K562 (cell line): ENCODE results near the gene COL21A1. TPM values are rescaled to one million over a fixed set of nuclear protein-coding genes. Genes with fewer than 3 reads are reported as not detected.

Experiments
- ATAC-seq: fragments of 200-7000 bp; cut with Tn5 transposase; 3 replicates; pipeline ENCODE4 v1.9.1; 2020; ENCODE audit warnings: moderate library complexity
- BruUV-seq: library from RNA; stranded (reverse); fragments of 400-500 nt; replicated peaks from 2 replicates; lab custom pipeline; 2021; lab: Mats Ljungman, UMichigan
- CTCF ChIA-PET: fragments of 300-600 bp; formaldehyde crosslinking; extraction: SDS; loops from one replicate; lab custom pipeline; 2021; ENCODE audit warnings: low intra/inter-chr PET ratio; lab: Yijun Ruan, JAX
- POLR2A ChIA-PET: fragments of 300-600, 350-650 bp; sonication (Branson Sonifier 250); formaldehyde crosslinking; extraction: SDS; loops from one replicate; lab custom pipeline; 2021; ENCODE audit warnings: antibody characterized with exemption, inconsistent platforms; lab: Yijun Ruan, JAX
- DNase-seq, 4 experiments: peaks; one replicate each; pipeline versions ENCODE4 v3.0.0 to v3.0.0-alpha.2; 2011 to 2018; ENCODE audit warnings: low spot score in 3 of 4, mixed read lengths in 3 of 4; ENCODE audit errors: extremely low read depth in 1 of 4
- FAIRE-seq: peaks from 2 replicates; lab custom pipeline; 2011; peaks lifted over from hg19 to GRCh38; lab: Jason Lieb, UNC
- H2AFZ ChIP-seq: 2 replicates; pipeline ENCODE4 v1.6.0; 2011; ENCODE audit warnings: low read depth, low read length, control low read depth, inconsistent platforms
- H3K27ac ChIP-seq: fragments of 200-600 bp; 3 replicates; pipeline ENCODE4 v1.8.0; 2011; ENCODE audit warnings: low read depth, mild to moderate bottlenecking, control low read depth, inconsistent platforms, low read length, moderate library complexity, mixed read lengths; ENCODE audit errors: extremely low read depth
- H3K27me3 ChIP-seq, 2 experiments: fragments of 300-600 bp in 1 of 2; 2 replicates in 1 of 2; 3 replicates in 1 of 2; pipeline versions ENCODE4 v1.6.0 to v1.8.0; 2011; ENCODE audit warnings: inconsistent platforms in 2 of 2, low read length in 2 of 2, mild to moderate bottlenecking in 1 of 2, mixed read lengths in 1 of 2, moderate library complexity in 1 of 2; ENCODE audit not compliant: control insufficient read depth in 2 of 2, insufficient read depth in 2 of 2
- H3K36me3 ChIP-seq: fragments of 300-600 bp; 3 replicates; pipeline ENCODE4 v1.8.0; 2011; ENCODE audit warnings: mild to moderate bottlenecking, low read length, inconsistent platforms; ENCODE audit not compliant: control insufficient read depth, insufficient read depth
- H3K4me1 ChIP-seq, 2 experiments: fragments of 200-600 bp in 1 of 2; replicated peaks in 1 of 2; 2 replicates in 1 of 2; 3 replicates in 1 of 2; pipeline versions ENCODE4 v1.5.1 to v1.8.0; 2011; ENCODE audit warnings: inconsistent platforms in 2 of 2, low read length in 2 of 2, mild to moderate bottlenecking in 1 of 2, mixed read lengths in 1 of 2, moderate library complexity in 1 of 2; ENCODE audit not compliant: control insufficient read depth in 2 of 2, insufficient read depth in 2 of 2
- H3K4me2 ChIP-seq: 2 replicates; pipeline ENCODE4 v1.6.1; 2011; ENCODE audit warnings: low read length, control low read depth, inconsistent platforms, mixed read lengths; ENCODE audit not compliant: insufficient read depth
- H3K4me3 ChIP-seq: fragments of 200-600 bp; sonication (generic), shearing (Covaris generic); 2 replicates; pipeline ENCODE4 v1.5.1; 2016; ENCODE audit warnings: control low read depth, inconsistent platforms
- H3K79me2 ChIP-seq: fragments of 200-600 bp; 3 replicates; pipeline ENCODE4 v1.8.0; 2011; ENCODE audit warnings: low read length, inconsistent platforms; ENCODE audit not compliant: control insufficient read depth, insufficient read depth
- H3K9ac ChIP-seq, 2 experiments: 2 replicates each; pipeline versions ENCODE4 v1.6.0 to v1.6.1; 2011; ENCODE audit warnings: low read depth in 2 of 2, low read length in 2 of 2, control low read depth in 1 of 2, inconsistent platforms in 1 of 2, mild to moderate bottlenecking in 1 of 2, mixed read lengths in 1 of 2; ENCODE audit not compliant: insufficient read depth in 1 of 2
- H3K9me1 ChIP-seq: one replicate; pipeline ENCODE4 v1.6.0; 2011; ENCODE audit warnings: inconsistent platforms, mild to moderate bottlenecking, low read length, moderate library complexity; ENCODE audit not compliant: control insufficient read depth, insufficient read depth
- H3K9me3 ChIP-seq: replicated peaks from 2 replicates; pipeline ENCODE4 v1.5.1; 2011; ENCODE audit warnings: low read depth, low read length, inconsistent platforms; ENCODE audit not compliant: control insufficient read depth, insufficient read depth
- H4K20me1 ChIP-seq: replicated peaks from 2 replicates; pipeline ENCODE4 v1.6.1; 2011; ENCODE audit warnings: low read length, inconsistent platforms, mixed read lengths; ENCODE audit not compliant: control insufficient read depth, insufficient read depth
- BRF1 ChIP-seq: IDR thresholded peaks from 3 replicates; pipeline ENCODE4 v1.6.1; 2011; ENCODE audit warnings: borderline replicate concordance, mild to moderate bottlenecking; ENCODE audit not compliant: insufficient read length; ENCODE audit errors: extremely low read depth
- CAMTA2 ChIP-seq: fragments of 250-450 bp; sonication (Bioruptor Pico); conservative IDR thresholded peaks from 2 replicates; pipeline ENCODE4 v1.5.1; 2022
- CC2D1A ChIP-seq: fragments of 450-650 bp; IDR thresholded peaks from 2 replicates; pipeline ENCODE4 v1.6.1; 2017; ENCODE audit warnings: mild to moderate bottlenecking
- COPS2 ChIP-seq: fragments of 450-650 bp; conservative IDR thresholded peaks from 2 replicates; pipeline ENCODE4 v1.6.1; 2016; ENCODE audit warnings: mild to moderate bottlenecking, moderate library complexity
- CREM ChIP-seq: IDR thresholded peaks from 2 replicates; pipeline ENCODE4 v1.6.1; 2014; ENCODE audit warnings: antibody characterized with exemption, low read depth
- DDX20 ChIP-seq: fragments of 450-650 bp; IDR thresholded peaks from 2 replicates; pipeline ENCODE4 v1.6.1; 2016; ENCODE audit warnings: missing genetic modification characterization, low read depth, mild to moderate bottlenecking, missing compliant biosample characterization, moderate library complexity
- EGR1 ChIP-seq: fragments of 450-650 bp; conservative IDR thresholded peaks from 2 replicates; pipeline ENCODE4 v1.6.1; 2017; ENCODE audit warnings: mild to moderate bottlenecking
- ELK3 ChIP-seq: fragments of 450-650 bp; formaldehyde crosslinking; IDR thresholded peaks from 2 replicates; pipeline ENCODE4 v1.4.0; 2020; ENCODE audit warnings: mild to moderate bottlenecking
- HDAC2 ChIP-seq: fragments of 450-650 bp; IDR thresholded peaks from 2 replicates; pipeline ENCODE4 v1.6.1; 2016; ENCODE audit warnings: mild to moderate bottlenecking
- MCM7 ChIP-seq, 2 experiments: fragments of 450-650 bp; IDR thresholded peaks; 2 replicates each; pipeline ENCODE4 v1.6.1; 2016 to 2018
- PHB ChIP-seq: fragments of 250-450 bp; sonication (Bioruptor Pico); IDR thresholded peaks from 2 replicates; pipeline ENCODE4 v1.5.0; 2021
- POLR2AphosphoS2 ChIP-seq: IDR thresholded peaks from 2 replicates; pipeline ENCODE4 v1.6.1; 2012; ENCODE audit warnings: low read length, improper control_type of control experiment
- STAT5B ChIP-seq: fragments of 250-450 bp; sonication (Bioruptor Pico); IDR thresholded peaks from 2 replicates; pipeline ENCODE4 v1.8.0; 2021; ENCODE audit warnings: mild to moderate bottlenecking, inconsistent platforms
- TARDBP ChIP-seq: fragments of 450-650 bp; IDR thresholded peaks from 2 replicates; pipeline ENCODE4 v1.6.1; 2016
- TCF7L2 ChIP-seq: fragments of 150-350 bp; IDR thresholded peaks from 2 replicates; pipeline ENCODE4 v1.6.1; 2016; ENCODE audit warnings: low read depth, mild to moderate bottlenecking, low read length, moderate library complexity
- ZBTB8A ChIP-seq: fragments of 450-650 bp; IDR thresholded peaks from 2 replicates; pipeline ENCODE4 v1.6.1; 2018; ENCODE audit warnings: mild to moderate bottlenecking, moderate library complexity; ENCODE audit not compliant: partially characterized antibody
- ZNF12 ChIP-seq: sonication (generic); formaldehyde crosslinking; IDR thresholded peaks from 2 replicates; pipeline ENCODE4 v1.4.0; 2020; ENCODE audit warnings: mild to moderate bottlenecking, missing genetic modification reagents
- ZSCAN32 ChIP-seq: fragments of 450-650 bp; formaldehyde crosslinking; IDR thresholded peaks from 2 replicates; pipeline ENCODE4 v1.4.0; 2020; ENCODE audit warnings: mild to moderate bottlenecking, moderate library complexity
- WGBS: fragments of 100-300 bp; shearing (Covaris generic); methylation state at CpG from one replicate; pipeline ENCODE4 v1.1.6; 2016; ENCODE audit warnings: low coverage, mixed read lengths; ENCODE audit not compliant: insufficient coverage; ENCODE audit errors: missing lambda C conversion rate; 5-methylcytosine and 5-hydroxymethylcytosine counted together
- in situ Hi-C: fragments of 300-500 bp; cut with MboI; formaldehyde crosslinking; loops from 4 replicates; pipeline ENCODE4 v1.15.0; 2018; ENCODE audit warnings: inconsistent platforms, mixed read lengths
- intact Hi-C: fragments of 100-400 bp; cut with micrococcal nuclease; formaldehyde crosslinking; loops from 2 replicates; pipeline ENCODE4 v1.14.2; 2022
- polyA plus RNA-seq, 8 experiments: library from polyadenylated mRNA; depleted of rRNA in 4 of 8; stranded (reverse) in 5 of 8; unstranded in 3 of 8; fragments of >200 nt; fragmentation: Nextera tagmentation in 2 of 8; fragmentation: Illumina TruSeq in 1 of 8; extraction: Ambion mirVana in 2 of 8; extraction: Trizol in 1 of 8; gene quantifications; 2 replicates each; pipeline versions ENCODE4 v1.2.1 to v1.2.3, GENCODE V29; 2011 to 2014; ENCODE audit warnings: inconsistent platforms in 1 of 8, missing spikeins in 1 of 8
- total RNA-seq, 7 experiments: library from RNA; depleted of rRNA in 6 of 7; stranded (reverse); fragments of >200 nt in 6 of 7; fragmentation: Illumina TruSeq in 2 of 7; extraction: Trizol in 2 of 7; gene quantifications; 2 replicates each; pipeline versions ENCODE4 v1.2.1 to v1.2.3, GENCODE V29; 2011 to 2021; ENCODE audit warnings: low replicate concordance in 1 of 7

Gene COL21A1
- total and polyA plus RNA-seq, 9 of the 15 experiments (the other 6 are each of a cell fraction or from before 2014, with no cell fraction given), result 0.03 to 0.76 (median 0.25) TPM

- no peak for FAIRE-seq
- POLR2A ChIA-PET, result no interaction called here
These were observed 12.1 kb downstream of the COL21A1 start for GRCh38 chr6:56235245-56235644.

More at GRCh38 chr6:56235245-56235644, 12.1 kb downstream of the COL21A1 start:
- WGBS, result 0% methylated on average over 1 of the region's 1 CpG
- no peak overlapping the region for H3K4me3 ChIP-seq
- no peak overlapping the region for H3K27ac ChIP-seq
- no peaks in the 10 kb centered on the region for H3K27me3 ChIP-seq
- in situ Hi-C loops, result no loop called here
- intact Hi-C loops, result no loop called here
- H3K79me2 ChIP-seq, result no peaks in the 10 kb centered on the region
- DNase-seq, result no peak
- no peak overlapping the region for H3K4me2 ChIP-seq
- no peak for ATAC-seq
- CTCF ChIA-PET, result no interaction called here
- TF ChIP-seq ZBTB8A, result no peak
- TF ChIP-seq TARDBP, result no peak
- no peak for TF ChIP-seq ELK3 (CRISPR knock-in tag)
- TF ChIP-seq DDX20 (tag), result no peak
- TF ChIP-seq BRF1, result no peak
- TF ChIP-seq POLR2AphosphoS2, result no peak
- TF ChIP-seq COPS2, result no peak
- no peak for TF ChIP-seq PHB (CRISPR knock-in tag)
- no peak for TF ChIP-seq ZSCAN32 (CRISPR knock-in tag)
- no peak for TF ChIP-seq CREM
- TF ChIP-seq ZNF12, result no peak
- no peak for TF ChIP-seq CC2D1A
- no peak for TF ChIP-seq TCF7L2
- TF ChIP-seq CAMTA2 (CRISPR knock-in tag), result no peak
- no peak for TF ChIP-seq MCM7 (IDR thresholded peaks at IDR 0.05)
- no peak for TF ChIP-seq EGR1
- no peak for TF ChIP-seq HDAC2
- TF ChIP-seq STAT5B (CRISPR knock-in tag), result no peak
- no peaks in the 10 kb centered on the region for H3K9me3 ChIP-seq
- H4K20me1 ChIP-seq, result no peaks in the 10 kb centered on the region
- H3K36me3 ChIP-seq, result no peaks in the 10 kb centered on the region
- H3K9ac ChIP-seq, result no peak overlapping the region
- H2AFZ ChIP-seq, result no peak overlapping the region
- H3K9me1 ChIP-seq, result no peaks in the 10 kb centered on the region
- H3K4me1 ChIP-seq, result no peaks in the 10 kb centered on the region
- BruUV-seq, result no TSS peak
